ENCODE measurements around the gene STPG3.
"Not testable (repeated sequence)": the region's sequence is repeated elsewhere in the genome, so short reads cannot be mapped to it uniquely, and the experiment has no call there.

STPG3 gene

DNA sequence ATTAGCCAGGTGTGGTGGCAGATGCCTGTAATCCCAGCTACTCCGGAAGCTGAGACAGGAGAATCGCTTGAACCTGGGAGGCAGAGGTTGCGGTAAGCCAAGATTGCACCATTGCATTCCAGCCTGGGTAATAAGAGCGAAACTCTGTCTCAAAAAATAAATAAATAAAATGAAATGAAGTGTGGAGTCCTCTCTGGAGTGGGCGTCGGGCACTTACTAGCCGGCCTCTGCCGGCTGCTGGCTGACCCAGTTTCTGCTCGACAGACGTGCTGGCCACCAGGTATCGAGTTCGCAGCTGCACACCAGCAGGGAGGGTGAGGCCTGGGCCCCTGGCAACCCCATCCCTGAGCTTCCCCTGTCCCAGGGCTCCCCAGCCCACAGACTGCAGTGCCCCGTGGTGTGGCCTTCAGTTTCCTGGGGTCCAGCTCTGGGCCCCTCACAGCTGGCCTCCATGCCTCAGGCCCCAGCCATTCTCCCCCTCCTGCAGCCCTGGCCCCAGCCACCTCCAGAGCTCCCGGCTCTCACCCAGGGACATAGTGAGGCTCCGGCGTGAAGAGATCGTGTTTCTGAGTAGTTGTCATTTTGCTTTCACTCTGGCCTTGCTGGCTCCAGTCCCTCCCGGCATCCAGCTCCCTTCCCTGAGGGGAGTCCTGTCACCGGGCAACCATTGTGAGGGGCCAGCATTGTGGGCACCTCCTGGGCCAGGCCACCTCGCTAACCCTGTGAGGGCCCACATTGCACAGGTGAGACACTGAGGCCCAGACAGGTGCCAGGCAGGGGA lies 3.8 kb upstream of the STPG3 start:
- DNase-seq, result no peak

DNA sequence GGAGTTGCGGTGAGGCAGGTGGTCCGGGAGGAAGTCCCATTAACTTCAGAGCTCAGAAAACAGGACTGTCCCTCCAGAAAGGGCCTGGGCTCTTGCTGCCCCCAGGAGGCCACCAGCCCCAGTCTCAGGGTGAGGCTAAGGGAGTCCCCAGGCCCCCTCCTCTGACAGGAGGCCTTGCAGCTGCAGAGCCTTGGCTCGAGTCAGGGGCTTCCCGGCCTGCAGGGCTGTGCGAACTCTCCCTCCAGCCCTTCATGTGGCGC lies 3.2 kb upstream of the STPG3 start:
- no peak for DNase-seq

DNA sequence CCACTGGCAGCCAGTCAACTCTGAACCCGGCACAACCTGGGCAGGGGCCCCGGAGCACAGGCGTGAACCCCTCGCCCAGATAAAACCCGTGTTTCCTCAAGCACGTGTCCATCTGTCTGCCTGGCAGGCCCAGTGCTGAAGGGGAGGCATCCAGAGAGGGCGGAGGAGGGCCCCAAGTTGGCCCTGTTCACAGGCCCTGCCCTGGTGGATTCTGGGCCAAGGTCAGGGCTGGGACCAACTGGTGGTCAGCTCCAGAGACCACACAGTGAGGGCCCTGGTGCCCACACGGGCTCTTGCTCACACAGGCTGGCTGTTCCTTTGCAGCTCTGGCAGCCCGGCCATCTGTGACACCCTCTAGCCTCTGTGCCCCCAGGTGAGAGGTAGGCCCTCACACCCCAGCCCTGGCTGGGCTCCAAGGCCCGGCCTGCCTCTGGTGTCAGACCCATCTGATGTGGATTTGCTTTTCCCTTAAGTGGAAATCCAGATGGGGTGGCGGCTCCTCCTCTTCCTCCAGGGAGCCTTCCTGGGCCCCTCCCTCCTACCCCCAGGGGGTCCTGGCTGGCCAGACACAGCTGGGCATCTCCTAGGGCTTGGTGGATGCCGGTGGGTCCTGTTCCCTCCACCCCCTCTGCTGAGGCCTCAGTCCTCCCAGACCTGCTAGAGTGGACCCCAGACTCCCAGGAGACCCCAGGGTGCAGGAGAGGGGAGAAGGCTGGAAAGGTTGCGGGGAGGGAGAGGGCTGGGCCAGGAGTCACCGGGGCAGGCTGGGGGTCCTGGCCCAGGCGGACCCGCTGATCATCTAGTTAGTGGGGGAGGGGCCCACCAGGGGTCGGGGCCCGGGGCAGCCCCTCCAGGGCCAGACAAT lies 525 bp upstream of the STPG3 start:
- DNase-seq, result no peak

DNA sequence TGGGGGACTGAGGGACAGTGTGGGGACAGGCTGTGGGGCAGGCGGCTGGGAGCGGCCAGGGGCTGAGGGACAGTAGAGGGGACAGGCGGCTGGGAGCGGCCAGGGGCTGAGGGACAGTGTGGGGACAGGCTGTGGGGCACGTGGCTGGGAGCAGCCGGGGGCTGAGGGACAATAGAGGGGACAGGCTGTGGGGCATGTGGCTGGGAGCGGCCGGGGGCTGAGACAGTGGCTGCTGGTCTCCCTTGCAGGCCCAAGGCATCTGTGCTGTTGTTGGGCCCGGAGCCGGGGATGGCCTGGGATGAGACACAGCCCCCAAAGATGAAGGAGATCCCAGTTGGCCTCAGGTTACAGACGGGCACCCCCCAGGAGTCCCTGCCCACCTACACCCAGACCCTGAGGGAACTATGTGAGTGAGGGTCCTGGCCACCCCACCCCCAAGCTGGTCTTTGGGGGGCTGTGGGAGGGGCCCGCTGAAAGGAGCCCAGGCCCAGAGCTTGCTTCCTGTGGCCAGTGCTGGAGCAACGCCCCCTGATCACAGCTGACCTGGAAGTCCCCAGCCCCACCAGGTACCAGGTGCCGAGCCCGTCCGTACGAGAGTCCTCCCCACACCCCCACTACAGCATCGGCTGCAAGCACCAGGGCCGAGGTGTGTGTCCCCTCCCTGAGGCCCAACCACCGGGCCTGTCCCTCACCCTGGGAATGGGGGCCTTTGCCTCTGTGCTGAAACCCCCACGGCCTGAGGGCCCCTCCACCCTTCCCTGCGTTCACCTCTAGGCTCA lies 593 bp downstream of the STPG3 start:
- DNase-seq, result no peak

DNA sequence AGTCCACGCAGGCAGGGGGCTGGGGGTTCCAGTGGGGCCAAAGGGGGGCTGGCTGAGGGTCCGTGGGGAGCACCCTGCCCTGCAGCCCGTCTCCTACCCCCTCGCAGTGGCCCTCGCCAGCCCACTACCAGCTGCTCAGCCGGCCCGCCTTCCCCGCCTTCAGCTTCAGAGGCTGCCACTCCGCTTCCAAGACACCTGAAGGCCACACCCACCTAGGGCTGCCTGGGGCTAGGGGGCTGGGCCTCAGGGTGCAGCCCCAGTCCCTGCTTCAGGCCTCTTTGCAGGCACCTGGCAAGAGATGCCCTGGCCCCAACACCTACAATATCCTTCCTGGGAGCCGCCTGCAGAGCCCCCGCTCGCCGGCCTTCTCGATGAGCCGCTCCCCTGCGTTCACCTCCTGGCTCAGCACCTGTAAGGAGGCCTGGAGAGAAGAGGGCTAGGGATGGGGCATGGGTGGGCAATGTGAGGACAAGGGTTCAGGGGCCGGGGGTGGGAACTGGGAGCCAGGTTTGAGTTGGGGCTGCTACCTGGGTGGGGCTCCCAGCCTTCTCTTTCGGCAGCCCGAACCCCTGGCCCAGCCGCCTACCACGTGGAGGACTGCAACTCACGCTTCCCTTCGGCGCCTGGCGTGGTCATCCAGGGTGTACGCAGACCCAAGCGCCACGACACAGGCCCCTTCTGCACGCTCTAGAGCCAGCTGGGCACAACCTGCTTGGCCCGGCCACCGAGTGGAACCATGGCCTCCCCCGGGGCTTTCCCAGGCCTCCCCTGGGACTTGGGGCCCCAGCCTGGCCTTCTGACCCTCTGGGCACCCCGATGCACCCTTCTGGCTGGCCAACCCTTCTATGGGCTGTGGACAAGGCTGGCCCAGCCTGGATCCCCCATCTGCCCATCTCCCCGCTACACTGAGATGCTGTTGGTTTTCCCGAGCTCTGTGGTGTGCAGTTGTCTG lies 1.7 kb downstream of the STPG3 start:
- DNase-seq, result no peak

DNA sequence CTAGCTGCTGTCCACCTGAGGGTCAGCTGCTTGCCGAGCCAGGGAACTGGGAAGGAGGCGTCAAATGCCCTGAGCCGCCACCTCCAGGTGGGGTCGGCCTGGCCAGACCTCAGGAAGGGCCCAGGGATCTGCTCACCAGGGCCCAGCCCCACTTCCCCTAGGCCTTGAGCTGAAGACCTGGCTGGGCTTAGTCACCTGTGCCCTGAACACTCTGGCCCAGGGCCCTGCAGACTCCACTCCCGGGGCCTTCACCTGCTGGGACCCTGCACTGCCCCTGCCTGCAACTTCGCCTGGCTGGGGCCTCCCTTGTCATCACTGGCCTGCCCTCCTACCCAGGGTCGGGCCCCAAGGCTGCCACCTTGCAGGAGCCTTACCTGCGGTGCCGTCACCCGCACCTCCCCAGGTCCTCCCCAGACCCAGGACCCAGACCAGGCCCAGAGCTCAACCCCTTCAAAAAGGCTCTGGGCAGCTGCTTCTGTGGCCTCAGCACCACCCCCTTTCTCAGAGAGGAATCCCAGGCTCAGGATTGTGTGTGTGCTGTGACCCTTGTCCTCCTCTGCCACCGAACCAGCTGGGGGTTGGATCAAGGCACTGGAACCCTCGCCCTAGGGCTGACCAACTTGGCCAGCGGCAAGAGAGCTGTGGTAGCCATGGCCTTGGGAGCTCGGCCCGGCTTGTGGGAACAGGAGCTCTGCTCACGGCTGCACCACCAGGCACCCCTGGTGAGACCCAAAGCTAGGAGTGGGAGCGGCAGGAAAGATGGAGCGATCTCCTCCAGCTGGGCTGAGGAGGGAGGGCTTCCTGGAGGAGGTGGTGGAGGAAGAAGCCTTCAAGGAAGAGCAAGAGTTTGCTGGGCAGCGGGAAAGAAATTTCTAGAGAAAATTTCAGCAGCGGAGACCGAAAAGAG lies 2.9 kb downstream of the STPG3 start:
- no peak for DNase-seq

DNA sequence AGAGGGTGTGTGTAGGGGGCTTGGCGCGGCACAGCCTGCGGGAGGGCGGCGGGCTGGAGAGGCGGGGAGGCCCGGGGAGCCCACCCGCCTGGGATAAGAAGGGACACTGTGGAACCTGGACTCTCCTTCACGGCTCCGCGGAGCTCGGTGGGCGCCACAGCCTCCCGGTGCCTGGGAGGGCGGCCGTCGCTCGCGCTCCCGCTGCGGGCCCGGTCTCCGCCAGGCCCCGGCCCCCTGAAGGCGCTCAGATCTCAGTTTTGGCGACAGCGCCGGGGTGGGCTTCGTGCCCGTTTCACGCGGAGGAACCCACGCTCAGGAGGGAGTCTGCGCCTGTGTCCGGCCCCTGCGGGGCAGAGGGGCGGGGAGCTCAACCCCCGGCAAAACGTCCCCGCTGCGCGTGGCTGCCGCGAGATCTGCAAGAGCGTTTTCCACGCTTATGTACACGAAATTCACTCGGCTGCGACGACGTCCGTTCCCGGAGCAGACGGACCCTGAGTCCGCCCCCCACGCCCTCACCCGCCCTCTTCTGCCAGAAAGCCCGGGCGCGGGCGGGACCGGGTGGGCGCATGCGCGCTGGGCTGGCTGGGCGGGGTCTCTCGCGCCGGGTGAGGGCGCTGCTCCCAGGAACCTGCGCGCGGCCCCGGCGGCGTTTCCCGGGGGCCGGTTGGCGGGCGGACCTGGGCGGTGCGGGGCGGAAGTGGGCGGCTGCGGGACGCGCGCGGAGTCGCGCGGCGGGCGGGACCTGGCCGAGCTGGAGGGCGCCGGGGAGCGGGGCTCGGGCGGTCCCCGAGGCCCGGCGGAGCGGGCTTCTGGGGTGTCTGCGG lies 3.8 kb downstream of the STPG3 start, which contains the start of gene NELFB:
NELFB (plus strand) TSS at position 704 of the 824 bp plus-strand sequence.
- peak; percentile 46 for DNase-seq

DNA sequence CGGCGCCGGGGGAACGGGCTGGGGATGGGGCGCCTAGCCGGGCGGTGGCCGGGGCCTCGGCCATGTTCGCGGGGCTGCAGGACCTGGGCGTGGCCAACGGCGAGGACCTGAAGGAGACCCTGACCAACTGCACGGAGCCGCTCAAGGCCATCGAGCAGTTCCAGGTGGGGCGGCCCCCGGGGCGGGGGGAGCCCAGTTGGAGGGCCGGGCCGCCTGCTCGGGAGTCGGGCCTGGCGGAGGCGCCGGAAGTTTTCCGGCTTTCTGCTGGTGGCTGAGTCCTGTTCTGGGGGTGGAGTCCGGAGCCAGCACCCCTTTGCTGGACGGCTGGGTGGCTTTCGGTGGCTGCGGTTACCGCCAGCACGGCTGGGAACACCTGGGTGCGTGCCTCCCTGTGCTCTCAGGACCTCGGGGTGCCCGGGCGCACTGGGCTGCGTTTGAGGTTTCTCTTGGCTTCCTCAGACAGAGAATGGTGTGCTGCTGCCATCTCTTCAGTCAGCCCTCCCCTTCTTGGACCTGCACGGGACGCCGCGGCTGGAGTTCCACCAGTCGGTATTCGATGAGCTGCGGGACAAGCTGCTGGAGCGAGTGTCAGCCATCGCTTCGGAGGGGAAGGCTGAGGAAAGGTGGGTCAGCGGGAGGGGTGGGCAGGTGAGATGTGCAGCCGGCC lies 4.5 kb downstream of the STPG3 start:
- DNase-seq, result no peak

DNA sequence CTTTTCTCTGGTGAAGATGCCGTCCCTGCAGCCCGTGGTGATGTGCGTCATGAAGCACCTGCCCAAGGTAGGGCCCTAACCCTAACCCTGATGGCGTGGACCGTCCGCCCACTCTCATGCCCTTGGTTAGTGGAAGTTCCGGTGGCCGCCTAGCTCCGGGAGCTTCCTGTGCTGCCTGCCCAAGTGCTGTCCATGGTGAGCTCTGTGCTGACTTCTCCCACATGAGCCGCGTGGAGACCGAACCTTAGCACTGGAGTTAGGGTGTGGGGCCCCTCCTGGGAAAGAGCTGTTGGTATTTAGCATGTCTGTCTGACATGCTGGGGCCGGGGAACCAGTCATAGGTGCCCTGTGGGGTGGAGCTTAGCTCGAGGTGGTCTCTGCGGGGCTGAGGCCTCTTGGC lies 5.3 kb downstream of the STPG3 start:
- DNase-seq, result no peak

DNA sequence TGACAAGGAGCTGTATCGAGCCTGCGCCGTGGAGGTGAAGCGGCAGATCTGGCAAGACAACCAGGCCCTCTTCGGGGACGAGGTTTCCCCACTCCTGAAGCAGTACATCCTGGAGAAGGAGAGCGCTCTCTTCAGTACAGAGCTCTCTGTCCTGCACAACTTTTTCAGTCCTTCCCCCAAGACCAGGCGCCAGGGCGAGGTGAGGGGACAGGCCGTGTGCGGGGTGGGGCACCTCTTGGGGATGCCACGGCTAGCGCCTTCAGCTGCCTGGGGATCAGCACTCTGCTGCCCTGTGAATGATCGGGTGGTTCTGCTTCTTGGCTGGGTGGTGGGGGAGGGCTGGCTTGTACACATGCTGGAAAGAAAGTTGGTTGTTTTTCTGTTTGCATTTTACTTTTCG lies 5.8 kb downstream of the STPG3 start:
- no peak for DNase-seq

DNA sequence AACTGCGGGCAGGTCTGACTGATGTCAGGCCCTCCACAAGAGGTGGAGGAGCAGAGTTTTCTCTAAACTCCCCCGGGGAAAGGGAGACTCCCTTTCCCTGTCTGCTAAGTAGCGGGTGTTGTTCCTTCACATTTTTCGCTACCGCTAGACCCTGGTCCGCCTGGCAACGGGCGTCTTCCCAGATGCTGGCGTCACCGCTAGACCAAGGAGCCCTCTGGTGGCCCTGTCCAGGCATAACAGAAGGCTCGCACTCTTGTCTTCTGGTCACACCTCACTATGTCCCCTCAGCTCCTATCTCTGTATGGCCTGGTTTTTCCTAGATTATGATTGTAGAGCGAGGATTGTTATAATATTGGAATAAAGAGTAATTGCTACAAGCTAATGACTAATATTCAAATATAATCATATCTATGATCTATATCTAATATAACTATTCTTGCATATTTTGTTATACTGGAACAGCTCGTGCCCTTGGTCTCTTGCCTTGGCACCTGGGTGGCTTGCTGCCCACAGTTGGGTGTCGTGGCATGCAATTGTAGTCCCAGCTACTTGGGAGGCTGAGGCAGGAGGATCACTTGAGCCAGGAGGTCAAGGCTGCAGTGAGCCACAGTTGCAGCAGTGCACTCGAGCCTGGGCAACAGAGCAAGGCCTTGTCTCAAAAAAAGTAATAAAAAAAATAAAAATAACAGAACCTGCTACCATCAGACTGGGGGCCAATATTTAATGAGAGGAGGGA lies 11.3 kb downstream of the STPG3 start:
- not testable (repeated sequence) for DNase-seq

DNA sequence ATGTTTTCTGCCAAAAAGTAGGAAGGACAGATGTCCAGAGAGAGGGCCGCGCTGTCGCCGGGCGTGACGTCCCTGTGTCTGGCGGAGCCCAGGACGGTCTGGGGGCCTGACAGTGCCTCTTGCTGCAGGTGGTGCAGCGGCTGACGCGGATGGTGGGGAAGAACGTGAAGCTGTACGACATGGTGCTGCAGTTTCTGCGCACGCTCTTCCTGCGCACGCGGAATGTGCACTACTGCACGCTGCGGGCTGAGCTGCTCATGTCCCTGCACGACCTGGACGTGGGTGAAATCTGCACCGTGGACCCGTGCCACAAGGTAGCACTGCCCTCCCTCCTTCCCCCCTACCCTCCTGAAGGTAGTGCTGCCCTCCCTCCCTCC lies 11.8 kb downstream of the STPG3 start:
- no peak for DNase-seq

DNA sequence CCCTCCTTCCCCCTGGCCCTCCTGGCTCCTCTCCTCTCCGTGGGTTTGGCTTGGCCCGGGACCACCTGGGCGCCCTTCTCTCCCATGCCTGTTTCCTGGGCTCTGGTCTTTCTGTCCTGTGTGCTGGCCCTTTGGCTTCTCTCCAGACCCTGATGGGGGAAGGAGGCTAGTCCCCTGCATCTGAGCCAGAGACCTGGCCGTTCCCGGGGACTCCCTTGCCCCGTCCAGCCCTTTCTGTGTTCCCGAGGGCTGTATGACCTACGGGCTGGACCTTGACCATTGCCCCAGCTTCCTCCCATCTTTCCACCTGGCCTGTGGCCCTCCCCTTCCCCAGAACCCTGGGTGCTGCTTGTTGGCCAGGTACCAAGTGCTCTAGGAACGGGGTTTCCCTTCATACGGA lies 12.4 kb downstream of the STPG3 start:
- no peak for DNase-seq

DNA sequence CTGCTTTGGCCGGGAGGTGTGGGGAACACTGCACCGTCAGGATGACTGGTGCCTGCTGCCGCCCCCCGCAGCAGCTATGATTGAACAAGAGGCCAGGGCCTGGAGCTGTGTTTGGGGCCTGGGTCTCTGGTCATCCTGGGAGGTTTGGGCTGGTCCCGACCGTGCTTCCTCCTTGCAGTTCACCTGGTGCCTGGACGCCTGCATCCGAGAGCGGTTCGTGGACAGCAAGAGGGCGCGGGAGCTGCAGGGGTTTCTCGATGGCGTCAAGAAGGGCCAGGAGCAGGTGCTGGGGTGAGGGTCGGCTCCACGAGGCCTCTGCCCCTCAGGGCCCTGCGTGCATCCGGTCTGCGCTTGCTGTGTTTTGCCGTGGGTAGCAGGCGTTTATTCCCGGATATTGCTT lies 13.0 kb downstream of the STPG3 start:
- DNase-seq, result no peak

DNA sequence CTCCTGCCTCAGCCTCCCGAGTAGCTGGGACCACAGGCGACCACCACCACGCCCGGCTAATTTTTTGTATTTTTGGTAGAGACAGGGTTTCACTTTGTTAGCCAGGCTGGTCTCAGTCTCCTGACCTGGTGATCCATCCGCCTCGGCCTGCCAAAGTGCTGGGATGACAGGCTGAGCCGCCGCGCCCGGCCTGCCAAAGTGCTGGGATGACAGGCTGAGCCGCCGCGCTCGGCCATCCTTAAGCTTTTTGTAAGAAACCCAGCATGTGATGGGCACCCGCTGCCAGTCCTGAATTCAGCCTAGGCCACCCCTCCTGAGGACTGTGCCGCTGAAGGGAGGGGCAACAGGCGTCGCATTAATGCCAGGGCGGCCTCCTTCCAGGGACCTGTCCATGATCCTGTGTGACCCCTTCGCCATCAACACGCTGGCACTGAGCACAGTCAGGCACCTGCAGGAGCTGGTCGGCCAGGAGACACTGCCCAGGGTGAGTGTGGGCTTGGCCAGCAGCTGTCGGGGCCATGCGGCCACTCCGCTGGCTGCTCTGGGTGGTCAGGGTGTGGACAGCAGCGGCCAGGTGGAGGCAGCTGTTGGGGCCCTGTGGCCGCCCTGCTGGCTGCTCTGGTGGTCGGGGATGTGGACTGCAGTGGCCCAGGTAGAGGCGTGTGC lies 14.5 kb downstream of the STPG3 start:
- DNase-seq, result no peak

DNA sequence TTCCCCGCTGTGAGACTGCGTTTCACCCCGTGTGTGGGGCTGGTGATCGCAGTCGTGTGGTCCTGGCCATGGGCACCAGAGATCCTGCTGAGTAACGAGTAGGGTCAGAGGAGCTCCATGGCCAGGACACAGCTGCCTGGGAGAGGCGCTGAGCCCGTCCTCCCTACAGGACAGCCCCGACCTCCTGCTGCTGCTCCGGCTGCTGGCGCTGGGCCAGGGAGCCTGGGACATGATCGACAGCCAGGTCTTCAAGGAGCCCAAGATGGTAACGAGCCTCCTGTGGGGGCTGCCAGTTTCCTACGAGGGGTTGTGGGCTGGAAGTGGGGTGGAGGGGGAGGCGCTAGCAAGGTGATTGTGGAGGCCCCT lies 15.1 kb downstream of the STPG3 start:
- DNase-seq, result no peak

DNA sequence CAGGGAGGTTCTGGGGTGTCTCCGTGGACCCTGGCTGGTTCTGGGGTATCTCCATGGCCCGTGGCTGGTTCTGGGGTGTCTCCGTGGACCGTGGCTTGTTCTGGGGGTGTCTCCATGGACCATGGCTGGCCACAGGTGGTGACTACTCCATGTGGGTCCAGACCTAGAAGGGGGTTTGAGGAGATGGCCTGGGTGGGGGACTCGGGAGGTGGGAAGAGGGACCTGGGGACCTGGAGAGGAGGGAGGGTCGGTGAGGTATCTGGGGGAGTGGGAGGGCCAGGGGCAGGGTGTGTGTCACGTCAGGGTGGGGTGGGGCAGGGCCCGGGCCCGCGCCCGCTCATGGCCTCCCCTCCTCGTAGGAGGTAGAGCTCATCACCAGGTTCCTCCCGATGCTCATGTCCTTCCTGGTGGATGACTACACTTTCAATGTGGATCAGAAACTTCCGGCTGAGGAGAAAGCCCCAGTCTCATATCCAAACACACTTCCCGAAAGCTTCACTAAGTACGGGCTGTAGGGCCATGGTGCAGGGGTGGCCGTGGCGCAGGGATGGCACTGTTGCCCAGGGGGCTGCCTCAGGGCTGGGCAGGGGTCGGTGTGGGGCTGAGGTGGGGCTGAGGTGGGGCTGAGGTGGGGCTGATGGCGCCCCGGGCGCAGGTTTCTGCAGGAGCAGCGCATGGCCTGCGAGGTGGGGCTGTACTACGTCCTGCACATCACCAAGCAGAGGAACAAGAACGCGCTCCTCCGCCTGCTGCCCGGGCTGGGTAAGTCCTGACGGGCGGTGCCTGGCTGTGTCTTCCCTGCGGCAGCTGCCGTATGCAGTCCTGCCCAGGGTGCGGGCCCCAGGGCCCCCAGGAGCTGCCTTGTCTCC lies 15.7 kb downstream of the STPG3 start:
- DNase-seq, result no peak

DNA sequence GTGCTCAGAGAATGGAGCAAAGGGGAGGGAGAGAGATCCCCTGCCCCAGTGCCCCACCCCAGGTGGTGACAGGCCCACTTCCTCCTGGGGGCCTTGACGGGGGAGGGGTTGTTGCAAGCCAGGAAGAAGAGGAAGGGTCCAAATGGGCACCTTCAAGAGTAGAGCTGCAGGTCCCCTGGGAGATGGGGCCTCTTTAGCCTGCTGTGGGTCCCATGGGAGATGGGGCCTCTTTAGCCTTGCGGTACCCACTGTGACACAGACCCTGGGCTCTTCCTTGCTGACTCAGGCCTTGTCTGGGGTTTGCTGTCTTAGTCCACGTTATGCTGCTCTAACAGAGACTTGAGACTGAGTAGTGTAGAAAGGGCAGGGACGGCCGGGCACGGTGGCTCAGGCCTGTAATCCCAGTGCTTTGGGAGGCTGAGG lies 16.9 kb downstream of the STPG3 start:
- no peak for DNase-seq

Data from NCI-H1417 treated with DMSO at 0.1 percent for 48 hours (cell line).